ENCODE results near the gene BIN1. TPM values are rescaled to one million over a fixed set of nuclear protein-coding genes. Genes with fewer than 3 reads are reported as not detected.

BIN1 gene
- total RNA-seq, 2 experiments from 2014 or later = 55.4 to 58.2 TPM

DNA sequence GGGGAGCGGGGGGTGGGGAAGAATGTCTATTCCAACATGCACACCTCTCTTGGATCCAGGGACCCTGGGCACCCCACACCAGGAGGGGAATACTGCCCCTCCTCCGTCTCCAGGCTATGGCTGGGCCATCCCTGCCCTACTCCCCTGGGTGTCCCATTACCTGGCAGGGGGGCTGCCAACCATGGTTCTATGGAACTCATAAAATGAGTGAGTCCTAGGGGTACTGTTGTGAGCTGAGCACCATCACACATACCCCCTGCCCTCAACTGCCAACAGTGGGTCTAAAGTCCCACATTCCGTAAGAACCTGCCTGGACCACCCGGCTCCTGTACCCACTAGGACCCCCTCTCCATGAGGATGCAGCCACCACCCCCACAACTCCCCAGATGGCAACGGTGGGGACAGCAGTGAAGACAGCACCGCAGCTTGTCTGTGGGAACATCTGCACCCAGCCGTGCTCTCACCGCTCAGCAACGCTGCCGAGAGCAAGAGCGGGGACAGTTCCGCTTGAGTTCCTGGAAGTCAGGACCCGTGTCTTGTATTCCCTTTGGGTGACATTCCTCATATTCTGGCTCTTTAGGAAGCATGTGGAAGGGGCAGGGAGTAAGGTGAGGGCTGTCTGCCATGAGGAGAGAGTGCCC, 41.5 kb downstream of the BIN1 start:
- H3K4me3 Mint-ChIP-seq = no peak overlapping the region
- peaks cover 24% of the 10 kb centered on the region for H3K4me1 Mint-ChIP-seq (ENCODE audit: low read depth)
- no peaks in the 10 kb centered on the region for H3K9me3 Mint-ChIP-seq
- ChIA-PET CTCF (interaction anchor here (1.5 to 2.8 kb wide), 3 partner anchors 10 to 15 kb away, joined by 4 to 8 read pairs (median 4); no protein-coding TSS in a partner anchor), POLR2A (interaction anchor here (1.9 kb wide), 1 partner anchor 14 kb away, joined by 13 read pairs; no protein-coding TSS in a partner anchor)
- H3K27me3 Mint-ChIP-seq = no peaks in the 10 kb centered on the region
- H3K36me3 Mint-ChIP-seq = peaks cover 12% of the 10 kb centered on the region
- peak overlapping the region; percentile 75 for H3K27ac Mint-ChIP-seq
- no peak for DNase-seq
- intact Hi-C loops (cut with micrococcal nuclease) = loop anchor here (2.0 kb wide), 1 partner anchor 229 kb away; the partner anchor contains the start of gene ERCC3

DNA sequence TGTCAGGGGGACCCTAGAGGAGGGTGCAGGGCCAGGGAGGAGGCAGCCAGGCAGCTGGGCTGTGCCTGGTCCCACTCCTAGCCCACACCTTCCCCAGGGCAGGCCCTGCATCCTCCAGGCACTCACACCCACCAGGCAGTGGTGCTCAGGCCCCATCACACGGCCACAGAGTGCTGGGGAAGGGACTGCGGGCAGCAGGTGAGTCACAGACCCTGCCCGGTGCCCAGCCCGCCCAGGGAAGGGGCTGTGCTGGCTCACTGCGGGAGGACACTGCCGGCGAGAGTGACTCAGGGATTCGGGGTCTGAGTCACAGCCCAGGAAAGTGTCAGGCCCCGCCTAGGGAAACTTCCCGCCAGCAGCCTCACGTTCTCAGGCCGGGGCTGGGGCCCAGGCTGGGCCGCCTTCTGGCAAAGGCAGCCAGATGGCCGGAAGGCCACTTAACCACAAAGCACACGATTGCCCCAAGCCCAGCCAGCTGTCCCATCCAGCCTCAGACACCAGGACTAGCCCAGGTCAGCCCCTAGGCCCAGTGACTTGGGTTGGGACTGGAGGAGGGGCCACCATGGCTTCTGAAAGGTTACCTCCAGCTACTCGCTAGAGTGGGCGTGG, 42.2 kb downstream of the BIN1 start:
- POLR2A ChIA-PET = interaction anchor here (1.9 kb wide), 1 partner anchor 15 kb away, joined by 13 read pairs; no protein-coding TSS in a partner anchor
- H3K36me3 Mint-ChIP-seq = peaks cover 10% of the 10 kb centered on the region

DNA sequence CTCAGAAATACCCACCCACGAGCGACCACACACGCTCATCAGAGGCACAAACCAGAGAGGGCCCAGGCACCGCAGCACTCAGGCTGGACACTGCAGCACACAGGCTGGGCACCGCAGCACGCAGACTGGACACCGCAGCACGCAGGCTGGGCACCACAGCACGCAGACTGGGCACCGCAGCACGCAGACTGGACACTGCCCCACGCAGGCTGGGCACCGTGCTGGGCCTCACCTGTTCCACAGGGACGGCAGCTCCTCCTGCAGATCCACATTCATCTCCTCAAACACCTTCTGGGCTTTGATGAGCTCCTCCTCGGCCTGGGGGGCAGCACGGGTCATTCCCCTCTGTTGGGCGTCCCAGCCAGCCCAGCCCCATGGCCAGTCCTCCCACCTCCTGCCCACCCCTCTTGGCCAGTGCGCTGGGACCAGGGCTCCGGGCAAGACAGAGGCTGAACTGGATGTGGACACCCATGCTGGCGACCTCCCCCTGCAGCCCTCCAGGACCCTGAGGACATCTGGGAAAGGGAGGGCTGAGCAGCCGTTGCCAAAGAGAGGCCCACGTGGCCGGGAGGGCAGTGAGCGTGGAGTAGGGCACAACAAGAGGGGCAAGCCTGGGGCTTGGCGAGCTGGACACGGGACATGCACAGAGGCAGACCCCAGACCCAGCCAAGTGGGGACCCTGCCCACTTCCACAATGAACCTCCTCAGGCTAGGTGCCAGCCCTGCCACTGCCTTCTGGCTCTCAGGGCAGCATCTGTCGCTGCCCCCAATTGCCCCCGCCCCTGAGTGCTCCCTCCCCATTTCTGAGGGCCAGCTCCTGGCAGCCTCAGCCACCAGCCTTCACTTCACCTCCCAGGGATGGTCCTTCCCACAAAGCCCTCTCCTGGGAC, 43.0 kb downstream of the BIN1 start:
- Mint-ChIP-seq H3K27me3 (no peaks in the 10 kb centered on the region), H3K4me3 (no peak overlapping the region), H3K9me3 (no peaks in the 10 kb centered on the region), H3K27ac (peak overlapping the region; percentile 75), H3K4me1 (ENCODE audit: low read depth) (peaks cover 21% of the 10 kb centered on the region), H3K36me3 (peaks cover 10% of the 10 kb centered on the region)
- no peak for DNase-seq
- POLR2A ChIA-PET = interaction anchor here (1.9 kb wide), 1 partner anchor 16 kb away, joined by 13 read pairs; no protein-coding TSS in a partner anchor
- CTCF ChIA-PET = interaction anchor here (1.0 to 2.8 kb wide), 3 partner anchors 11 to 287 kb away, joined by 3 to 8 read pairs (median 4); no protein-coding TSS in a partner anchor
- intact Hi-C loops (cut with micrococcal nuclease) = loop anchor here (2.0 kb wide), 1 partner anchor 231 kb away; the partner anchor contains the start of gene ERCC3

More for the DNA sequence above, 42.2 kb downstream of the BIN1 start:
- H3K4me1 Mint-ChIP-seq (ENCODE audit: low read depth) = peaks cover 24% of the 10 kb centered on the region
- H3K9me3 Mint-ChIP-seq = no peaks in the 10 kb centered on the region
- DNase-seq = peak; percentile 93
- intact Hi-C loops (cut with micrococcal nuclease) = loop anchor here (2.0 kb wide), 1 partner anchor 230 kb away; the partner anchor contains the start of gene ERCC3
- CTCF ChIA-PET = interaction anchor here (1.0 to 2.8 kb wide), 4 partner anchors 11 to 288 kb away, joined by 3 to 8 read pairs (median 4); no protein-coding TSS in a partner anchor
- peak overlapping the region; percentile 75 for H3K27ac Mint-ChIP-seq
- H3K4me3 Mint-ChIP-seq = no peak overlapping the region
- H3K27me3 Mint-ChIP-seq = no peaks in the 10 kb centered on the region

DNA sequence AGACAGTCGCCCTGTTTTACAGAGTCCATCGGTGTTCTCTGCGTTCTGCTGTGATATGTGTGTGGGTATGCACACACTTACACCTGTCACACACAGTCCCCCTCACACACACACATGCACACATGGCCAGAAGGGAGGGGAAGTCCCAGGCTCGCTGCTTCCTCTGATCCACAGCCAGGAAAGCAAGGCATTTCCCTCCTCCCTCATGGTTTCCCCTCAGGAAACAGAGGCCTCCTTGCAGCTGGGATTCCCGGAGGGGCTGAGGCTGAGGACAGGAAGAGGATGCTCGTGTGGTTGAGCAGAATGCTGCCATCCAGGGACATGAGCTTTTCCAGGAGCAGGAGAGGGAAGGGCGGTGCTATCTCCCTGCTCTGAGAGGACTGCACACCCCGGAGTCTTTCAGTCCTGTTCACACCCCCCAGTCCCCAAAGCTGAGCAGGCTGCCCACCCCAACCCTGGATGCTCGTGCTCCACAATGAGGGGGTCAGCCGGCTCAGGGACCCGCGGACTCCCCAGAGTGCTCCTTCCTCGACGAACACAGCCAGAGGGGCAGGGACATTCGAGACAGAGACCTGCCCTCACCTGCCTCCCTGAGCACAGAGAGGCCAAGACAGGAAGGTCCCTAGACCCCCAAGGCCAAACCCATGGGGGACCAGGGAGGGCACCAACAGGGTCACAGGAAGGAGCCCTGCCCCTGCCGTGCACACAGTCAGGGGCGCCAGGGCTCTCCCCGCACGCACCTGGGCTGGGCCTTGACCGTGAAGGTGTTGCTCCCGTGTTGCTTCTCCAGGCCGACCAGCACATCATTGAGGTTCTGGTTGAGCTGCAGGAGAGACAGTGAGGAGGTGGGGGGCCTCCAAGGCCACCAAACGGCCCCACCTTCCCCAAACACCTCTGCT, 45.3 kb downstream of the BIN1 start:
- POLR2A ChIA-PET = no interaction called here
- H3K27ac Mint-ChIP-seq = no peak overlapping the region

DNA sequence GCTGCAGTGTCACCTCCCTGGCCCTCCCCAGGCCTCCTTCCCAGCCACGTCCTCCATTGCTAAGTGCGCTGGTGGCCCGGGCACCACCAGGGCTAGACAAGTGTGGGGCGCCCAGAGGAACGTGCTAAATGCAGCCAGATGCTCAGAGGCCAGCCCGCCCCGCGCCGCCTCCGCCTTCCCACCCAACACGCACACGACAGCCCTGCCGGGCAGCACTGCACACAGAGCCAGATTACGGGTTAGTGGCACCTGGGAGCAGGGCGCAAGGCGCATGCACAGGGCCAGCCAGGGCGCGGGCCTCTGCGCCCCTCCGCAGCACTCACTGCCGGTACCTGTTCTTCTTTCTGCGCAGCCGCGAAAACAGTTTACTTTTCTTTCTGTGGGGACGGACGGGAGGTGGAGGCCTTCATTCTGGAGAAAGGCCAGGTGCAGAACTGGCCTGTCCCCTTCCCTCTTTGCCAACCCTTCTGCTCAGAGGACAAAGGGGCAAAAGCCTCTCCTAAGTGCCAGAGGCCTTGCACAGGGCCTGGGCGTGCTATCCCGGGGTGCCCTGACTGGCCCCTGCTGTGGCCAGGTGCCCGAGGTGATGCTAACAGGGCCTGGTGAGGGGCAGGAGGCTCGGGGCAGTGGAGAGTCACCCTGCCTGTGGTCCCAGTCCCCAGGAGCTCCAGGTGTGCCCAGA, 46.5 kb downstream of the BIN1 start:
- CTCF ChIA-PET = no interaction called here

More for the DNA sequence above, 45.3 kb downstream of the BIN1 start:
- Mint-ChIP-seq H3K4me1 (ENCODE audit: low read depth) (peaks cover 15% of the 10 kb centered on the region), H3K36me3 (peaks cover 4% of the 10 kb centered on the region), H3K9me3 (no peaks in the 10 kb centered on the region), H3K4me3 (no peak overlapping the region), H3K27me3 (no peaks in the 10 kb centered on the region)
- intact Hi-C loops (cut with micrococcal nuclease) = no loop called here
- CTCF ChIA-PET = interaction anchor here (1.0 kb wide), 1 partner anchor 11 kb away, joined by 6 read pairs; no protein-coding TSS in a partner anchor
- no peak for DNase-seq

DNA sequence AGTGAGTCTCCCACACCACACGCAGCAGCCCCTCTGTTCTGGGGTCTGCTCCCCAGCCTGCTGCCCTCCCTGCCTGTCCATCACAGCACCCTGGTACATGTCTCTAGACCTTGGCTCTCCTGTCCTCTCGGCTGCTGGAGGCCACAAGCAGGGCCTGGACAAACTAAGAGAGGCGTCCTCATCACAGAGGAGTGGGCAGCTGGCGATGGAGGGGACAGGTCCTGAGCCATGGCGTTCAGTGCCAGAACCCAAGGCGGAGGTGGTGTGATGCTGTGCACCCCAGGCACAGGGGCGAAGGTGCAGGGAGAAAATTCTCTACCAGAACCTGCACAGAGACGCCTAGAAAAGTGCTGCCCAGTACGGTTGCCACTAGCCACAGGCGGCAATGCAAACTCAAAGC, 47.4 kb downstream of the BIN1 start:
- H3K27me3 Mint-ChIP-seq = no peaks in the 10 kb centered on the region
- H3K9me3 Mint-ChIP-seq = no peaks in the 10 kb centered on the region
- ChIA-PET POLR2A (no interaction called here), CTCF (no interaction called here)
- H3K36me3 Mint-ChIP-seq = peaks cover 6% of the 10 kb centered on the region
- DNase-seq = no peak
- peaks cover 4% of the 10 kb centered on the region for H3K4me1 Mint-ChIP-seq (ENCODE audit: low read depth)
- H3K27ac Mint-ChIP-seq = no peak overlapping the region
- intact Hi-C loops (cut with micrococcal nuclease) = no loop called here
- H3K4me3 Mint-ChIP-seq = no peak overlapping the region

More for the DNA sequence above, 46.5 kb downstream of the BIN1 start:
- Mint-ChIP-seq H3K27ac (no peak overlapping the region), H3K4me3 (no peak overlapping the region), H3K27me3 (no peaks in the 10 kb centered on the region), H3K4me1 (ENCODE audit: low read depth) (peaks cover 11% of the 10 kb centered on the region), H3K9me3 (no peaks in the 10 kb centered on the region), H3K36me3 (peaks cover 6% of the 10 kb centered on the region)
- POLR2A ChIA-PET = no interaction called here
- intact Hi-C loops (cut with micrococcal nuclease) = no loop called here
- DNase-seq = no peak

DNA sequence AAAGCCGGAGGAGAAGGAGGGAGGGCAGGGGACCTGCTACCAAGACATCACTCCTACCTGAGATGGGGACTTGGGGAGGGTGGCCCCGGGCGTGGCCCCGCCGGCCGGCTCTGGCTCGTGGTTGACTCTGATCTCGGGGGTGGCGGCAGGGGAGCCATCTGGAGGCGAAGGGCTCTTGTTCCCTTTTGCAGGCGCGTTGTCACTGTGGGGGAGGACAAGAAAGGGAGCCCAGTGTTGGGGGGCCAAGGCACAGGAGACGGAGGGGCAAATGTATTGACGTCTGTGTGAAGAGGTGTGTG, 48.1 kb downstream of the BIN1 start:
- H3K36me3 Mint-ChIP-seq = peaks cover 6% of the 10 kb centered on the region
- ChIA-PET CTCF (no interaction called here), POLR2A (no interaction called here)
- no peak overlapping the region for H3K4me3 Mint-ChIP-seq
- peak overlapping the region; percentile 5 for H3K27ac Mint-ChIP-seq
- no peaks in the 10 kb centered on the region for H3K9me3 Mint-ChIP-seq
- no peak for DNase-seq
- no peaks in the 10 kb centered on the region for H3K4me1 Mint-ChIP-seq (ENCODE audit: low read depth)
- no peaks in the 10 kb centered on the region for H3K27me3 Mint-ChIP-seq
- intact Hi-C loops (cut with micrococcal nuclease) = no loop called here

DNA sequence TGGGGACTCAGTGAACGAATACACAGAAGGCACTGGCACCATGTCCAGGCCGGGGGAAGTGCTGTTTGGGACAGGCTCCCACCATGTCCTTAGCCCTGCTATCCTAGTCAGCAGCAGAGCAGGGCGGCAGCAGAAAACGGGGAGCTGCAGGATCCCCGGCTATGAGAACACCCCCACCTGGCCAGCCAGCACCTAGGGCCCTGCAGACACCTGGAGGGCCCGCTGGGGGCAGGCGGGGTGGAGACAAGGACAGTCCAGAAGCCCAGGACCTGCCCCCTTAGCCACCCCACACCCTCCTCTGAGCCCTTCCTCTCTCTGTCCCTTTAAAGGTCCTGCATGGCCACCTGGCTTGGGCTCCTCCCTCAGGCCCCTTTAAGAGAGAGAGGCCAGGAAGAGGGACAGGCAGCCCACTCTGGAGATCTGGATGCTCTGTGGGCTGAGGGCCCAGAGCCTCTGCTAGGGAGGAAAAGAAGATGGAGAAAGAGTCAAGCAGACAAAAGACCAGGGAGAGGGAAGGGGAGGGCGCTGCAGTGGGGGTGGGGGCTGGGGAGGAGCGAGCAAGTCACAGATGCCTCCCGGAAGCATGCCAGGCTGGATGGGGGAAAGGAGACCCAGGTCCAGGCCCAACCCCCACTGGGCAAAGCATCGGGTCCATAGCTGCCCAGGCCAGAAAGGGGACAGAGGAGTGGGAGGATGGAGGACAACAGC, 48.6 kb downstream of the BIN1 start:
- ChIA-PET CTCF (no interaction called here), POLR2A (no interaction called here)
- no peak for DNase-seq
- H3K9me3 Mint-ChIP-seq = no peaks in the 10 kb centered on the region
- no peaks in the 10 kb centered on the region for H3K4me1 Mint-ChIP-seq (ENCODE audit: low read depth)
- peaks cover 6% of the 10 kb centered on the region for H3K36me3 Mint-ChIP-seq
- intact Hi-C loops (cut with micrococcal nuclease) = no loop called here
- no peak overlapping the region for H3K27ac Mint-ChIP-seq
- no peak overlapping the region for H3K4me3 Mint-ChIP-seq
- H3K27me3 Mint-ChIP-seq = no peaks in the 10 kb centered on the region

DNA sequence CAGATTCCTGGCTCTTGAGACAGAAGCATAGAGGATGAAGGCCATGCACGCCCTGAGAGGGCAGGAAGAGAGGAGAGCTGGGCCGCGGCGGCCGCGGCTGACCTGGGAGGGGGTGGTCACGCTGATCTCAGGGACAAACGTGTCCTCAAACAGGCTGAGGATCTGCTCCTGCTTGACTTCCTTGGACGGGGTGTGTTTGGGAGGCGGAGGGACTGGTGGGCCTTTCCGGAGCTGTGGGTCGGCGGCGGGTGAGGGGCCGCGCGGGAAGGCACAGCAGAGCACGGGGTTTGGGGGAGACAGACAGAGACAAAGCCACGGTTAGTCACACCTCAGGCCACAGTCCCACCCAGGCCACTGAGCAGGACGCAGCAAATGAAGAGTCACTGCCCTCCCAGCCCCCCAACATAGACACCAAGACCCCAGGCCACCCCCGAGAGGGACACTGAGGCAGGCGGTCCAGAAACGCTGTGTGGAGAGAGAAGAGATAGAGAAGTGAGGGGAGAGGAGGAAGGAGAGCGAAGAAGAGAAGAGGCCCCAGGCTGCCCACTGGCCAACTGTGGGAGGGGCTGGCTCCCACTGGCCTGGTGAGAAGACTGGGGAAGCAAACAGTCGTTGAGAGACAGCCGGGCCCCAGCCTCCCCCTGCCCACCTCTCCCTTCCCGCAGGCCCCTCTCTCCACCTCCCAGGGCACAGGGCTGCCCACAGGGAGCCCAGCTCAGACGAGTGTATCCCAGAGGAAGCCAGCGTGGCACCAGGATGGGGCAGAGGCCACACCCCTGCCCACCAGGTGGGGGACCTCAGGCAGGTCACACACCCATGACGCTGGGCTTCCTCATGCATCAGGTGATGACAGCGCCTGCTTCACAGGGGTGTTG, 49.3 kb downstream of the BIN1 start:
- H3K27ac Mint-ChIP-seq = no peak overlapping the region
- intact Hi-C loops (cut with micrococcal nuclease) = no loop called here

More for the DNA sequence above, 49.3 kb downstream of the BIN1 start:
- POLR2A ChIA-PET = no interaction called here
- no peak for DNase-seq
- H3K27me3 Mint-ChIP-seq = no peaks in the 10 kb centered on the region
- no peak overlapping the region for H3K4me3 Mint-ChIP-seq
- CTCF ChIA-PET = no interaction called here
- H3K9me3 Mint-ChIP-seq = no peaks in the 10 kb centered on the region
- H3K4me1 Mint-ChIP-seq (ENCODE audit: low read depth) = no peaks in the 10 kb centered on the region
- peaks cover 6% of the 10 kb centered on the region for H3K36me3 Mint-ChIP-seq

Data from activated CD4-positive, alpha-beta memory T cell treated with anti-CD3 and anti-CD28 coated beads for 36 hours (primary cell).